ENCODE data around the gene ARVCF. TPM values are rescaled to one million over a fixed set of nuclear protein-coding genes. Genes with fewer than 3 reads are reported as not detected.

Gene ARVCF
- total RNA-seq, 2 donors from 2014 or later, result 39.6 to 65.9 TPM

DNA sequence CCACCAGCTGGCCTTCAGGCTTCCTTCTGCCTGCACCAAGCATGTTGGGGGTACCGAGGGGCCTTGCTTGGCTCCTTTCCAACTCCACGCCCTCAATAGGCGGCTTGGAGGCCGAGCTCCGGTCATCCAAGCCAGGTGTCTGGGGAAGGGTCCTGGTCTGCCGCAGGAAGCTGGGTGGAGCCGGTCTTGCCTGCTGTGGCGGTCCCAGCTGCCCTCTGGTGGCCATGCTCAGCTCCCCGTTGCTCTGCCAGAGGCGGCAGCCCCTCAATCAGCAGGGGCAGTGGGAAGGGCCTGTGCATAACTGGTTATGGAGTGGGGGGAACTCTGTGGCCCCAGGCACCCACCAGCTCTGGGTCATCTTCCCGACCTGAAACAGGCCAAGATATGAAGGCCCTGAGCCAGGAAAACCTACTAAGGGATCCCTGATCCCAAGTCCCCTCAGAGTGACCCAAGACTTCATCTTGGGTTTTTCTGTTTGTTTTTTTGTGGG lies 3.2 kb downstream of the ARVCF start:
- 4% methylated on average over 8 of the region's 11 CpGs for WGBS
- Histone ChIP-seq H3K27me3 (replicated peaks; ENCODE audit: insufficient read depth) (no peaks in the 10 kb centered on the region), H3K27ac (no peak overlapping the region), H3K9me3 (no peaks in the 10 kb centered on the region), H3K4me1 (replicated peaks) (no peaks in the 10 kb centered on the region), H3K4me3 (no peak overlapping the region), H3K36me3 (no peaks in the 10 kb centered on the region)
- TF ChIP-seq POLR2AphosphoS5 (IDR thresholded peaks at IDR 0.05), result no peak
- TF ChIP-seq, protein P1, sequence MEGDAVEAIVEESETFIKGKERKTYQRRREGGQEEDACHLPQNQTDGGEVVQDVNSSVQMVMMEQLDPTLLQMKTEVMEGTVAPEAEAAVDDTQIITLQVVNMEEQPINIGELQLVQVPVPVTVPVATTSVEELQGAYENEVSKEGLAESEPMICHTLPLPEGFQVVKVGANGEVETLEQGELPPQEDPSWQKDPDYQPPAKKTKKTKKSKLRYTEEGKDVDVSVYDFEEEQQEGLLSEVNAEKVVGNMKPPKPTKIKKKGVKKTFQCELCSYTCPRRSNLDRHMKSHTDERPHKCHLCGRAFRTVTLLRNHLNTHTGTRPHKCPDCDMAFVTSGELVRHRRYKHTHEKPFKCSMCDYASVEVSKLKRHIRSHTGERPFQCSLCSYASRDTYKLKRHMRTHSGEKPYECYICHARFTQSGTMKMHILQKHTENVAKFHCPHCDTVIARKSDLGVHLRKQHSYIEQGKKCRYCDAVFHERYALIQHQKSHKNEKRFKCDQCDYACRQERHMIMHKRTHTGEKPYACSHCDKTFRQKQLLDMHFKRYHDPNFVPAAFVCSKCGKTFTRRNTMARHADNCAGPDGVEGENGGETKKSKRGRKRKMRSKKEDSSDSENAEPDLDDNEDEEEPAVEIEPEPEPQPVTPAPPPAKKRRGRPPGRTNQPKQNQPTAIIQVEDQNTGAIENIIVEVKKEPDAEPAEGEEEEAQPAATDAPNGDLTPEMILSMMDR (IDR thresholded peaks at IDR 0.05), result peak; percentile 57 to 81 (median 77)
- no peak for DNase-seq (ENCODE audit: low spot score)
- intact Hi-C loops (cut with DNase I), result loop anchor here (1.0 kb wide), 1 partner anchor 43 kb away; no protein-coding TSS in a partner anchor

DNA sequence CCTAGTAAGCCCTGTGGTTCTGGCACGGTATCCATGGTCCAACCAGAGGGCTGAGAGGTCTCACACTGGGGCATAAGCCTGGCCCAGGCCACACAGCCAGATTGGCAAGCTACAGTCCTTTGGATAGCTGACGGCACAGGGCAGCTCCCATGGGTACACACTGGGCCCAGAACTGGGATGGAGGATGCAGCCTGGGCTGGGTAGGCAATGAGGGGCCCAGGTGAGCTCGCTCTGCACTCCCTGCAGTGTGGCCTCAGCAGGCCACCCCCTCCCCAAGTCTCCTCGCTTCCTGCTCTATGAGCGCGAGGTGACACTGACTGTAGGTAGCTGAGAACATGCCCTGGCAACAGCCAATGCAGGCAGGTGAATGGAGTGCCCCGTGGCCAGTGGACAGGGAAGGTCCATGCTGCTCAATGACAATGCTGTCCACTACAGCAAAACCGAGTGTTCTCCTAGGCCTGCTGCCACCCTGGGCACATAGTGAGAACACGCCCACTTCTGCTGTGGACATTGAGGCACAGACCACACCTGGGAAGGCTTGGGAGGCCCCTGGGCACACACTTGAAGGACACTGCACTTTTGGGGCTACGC lies 3.8 kb downstream of the ARVCF start:
- Histone ChIP-seq H3K4me3 (no peak overlapping the region), H3K9me3 (no peaks in the 10 kb centered on the region), H3K27me3 (replicated peaks; ENCODE audit: insufficient read depth) (no peaks in the 10 kb centered on the region), H3K36me3 (no peaks in the 10 kb centered on the region), H3K27ac (no peak overlapping the region), H3K4me1 (replicated peaks) (no peaks in the 10 kb centered on the region)
- TF ChIP-seq POLR2AphosphoS5 (IDR thresholded peaks at IDR 0.05), result no peak
- no peak for TF ChIP-seq POLR2A (IDR thresholded peaks at IDR 0.05)
- TF ChIP-seq, protein P1 (IDR thresholded peaks at IDR 0.05), result no peak
- WGBS, result 92% methylated on average over 9 of the region's 10 CpGs
- intact Hi-C loops (cut with DNase I), result loop anchor here (1.0 kb wide), 1 partner anchor 43 kb away; no protein-coding TSS in a partner anchor
- no peak for DNase-seq (ENCODE audit: low spot score)

DNA sequence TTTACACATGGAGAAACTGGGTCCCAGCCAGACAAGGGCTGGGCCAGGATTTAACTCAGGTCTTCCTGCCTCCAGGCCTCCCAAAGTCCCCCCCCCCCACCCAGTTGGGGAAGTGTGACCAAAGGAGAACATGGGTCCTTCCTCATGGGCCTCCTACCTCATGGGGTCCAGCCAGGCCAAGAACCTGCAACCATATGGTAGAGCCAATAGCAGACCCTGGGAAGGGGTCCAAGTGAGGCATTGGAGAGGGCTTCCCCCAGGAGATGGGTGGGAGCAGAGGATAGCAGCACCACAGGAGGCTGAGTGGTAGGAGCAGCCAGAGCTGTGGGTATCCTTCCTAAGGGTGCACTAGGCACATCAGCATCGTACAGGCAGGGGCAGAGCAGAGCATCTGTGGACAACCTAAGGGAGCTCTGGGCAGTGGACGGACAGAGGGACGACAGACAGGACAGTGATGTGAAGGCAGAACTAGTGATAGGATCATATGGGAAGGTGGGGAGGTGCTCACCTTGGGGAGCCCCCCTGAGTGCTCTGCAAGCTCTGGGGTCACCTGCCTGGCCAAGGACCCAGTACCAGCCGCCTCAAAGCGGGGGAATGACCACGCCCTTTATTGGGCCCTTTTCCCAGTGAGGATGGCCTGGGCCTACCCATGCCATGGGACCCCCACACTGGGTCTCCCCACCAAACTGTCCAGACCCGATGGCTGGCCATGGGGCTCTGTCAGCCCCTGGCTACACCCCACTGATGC lies 4.5 kb downstream of the ARVCF start:
- intact Hi-C loops (cut with DNase I), result no loop called here
- Histone ChIP-seq H3K27me3 (replicated peaks; ENCODE audit: insufficient read depth) (no peaks in the 10 kb centered on the region), H3K4me3 (no peak overlapping the region), H3K36me3 (no peaks in the 10 kb centered on the region), H3K4me1 (replicated peaks) (no peaks in the 10 kb centered on the region), H3K27ac (no peak overlapping the region), H3K9me3 (no peaks in the 10 kb centered on the region)
- no peak for DNase-seq (ENCODE audit: low spot score)
- 89% methylated on average over 7 of the region's 7 CpGs for WGBS
- TF ChIP-seq, protein P1 (IDR thresholded peaks at IDR 0.05), result no peak
- TF ChIP-seq POLR2AphosphoS5 (IDR thresholded peaks at IDR 0.05), result no peak
- TF ChIP-seq POLR2A (IDR thresholded peaks at IDR 0.05), result no peak

GRCh38 chr22:20011123-20011992 lies 5.3 kb downstream of the ARVCF start:
- H3K27me3 ChIP-seq (replicated peaks; ENCODE audit: insufficient read depth), result no peaks in the 10 kb centered on the region
- no peak for TF ChIP-seq POLR2A (IDR thresholded peaks at IDR 0.05)
- TF ChIP-seq POLR2AphosphoS5 (IDR thresholded peaks at IDR 0.05), result no peak
- TF ChIP-seq, protein P1 (IDR thresholded peaks at IDR 0.05), result no peak
- H3K36me3 ChIP-seq, result no peaks in the 10 kb centered on the region
- H3K9me3 ChIP-seq, result no peaks in the 10 kb centered on the region
- no peak overlapping the region for H3K27ac ChIP-seq
- intact Hi-C loops (cut with DNase I), result no loop called here
- H3K4me3 ChIP-seq, result no peak overlapping the region
- no peak for DNase-seq (ENCODE audit: low spot score)
- 74% methylated on average over 20 of the region's 20 CpGs for WGBS
- H3K4me1 ChIP-seq (replicated peaks), result no peaks in the 10 kb centered on the region
